DMS53 treated with DMSO at 0.1 percent for 48 hours (cell line): ENCODE data around the gene ATXN7L2.
A peak's percentile ranks its signal among the peaks of the same experiment; 100 is the strongest.
"Not testable (repeated sequence)": the region's sequence is repeated elsewhere in the genome, so short reads cannot be mapped to it uniquely, and the experiment has no call there.

Source experiments
- DNase-seq: peaks from one replicate; lab custom pipeline; 2025; ENCODE audit not compliant: unreplicated experiment; lab: John Stamatoyannopoulos, UW

The ATXN7L2 gene, protein sequence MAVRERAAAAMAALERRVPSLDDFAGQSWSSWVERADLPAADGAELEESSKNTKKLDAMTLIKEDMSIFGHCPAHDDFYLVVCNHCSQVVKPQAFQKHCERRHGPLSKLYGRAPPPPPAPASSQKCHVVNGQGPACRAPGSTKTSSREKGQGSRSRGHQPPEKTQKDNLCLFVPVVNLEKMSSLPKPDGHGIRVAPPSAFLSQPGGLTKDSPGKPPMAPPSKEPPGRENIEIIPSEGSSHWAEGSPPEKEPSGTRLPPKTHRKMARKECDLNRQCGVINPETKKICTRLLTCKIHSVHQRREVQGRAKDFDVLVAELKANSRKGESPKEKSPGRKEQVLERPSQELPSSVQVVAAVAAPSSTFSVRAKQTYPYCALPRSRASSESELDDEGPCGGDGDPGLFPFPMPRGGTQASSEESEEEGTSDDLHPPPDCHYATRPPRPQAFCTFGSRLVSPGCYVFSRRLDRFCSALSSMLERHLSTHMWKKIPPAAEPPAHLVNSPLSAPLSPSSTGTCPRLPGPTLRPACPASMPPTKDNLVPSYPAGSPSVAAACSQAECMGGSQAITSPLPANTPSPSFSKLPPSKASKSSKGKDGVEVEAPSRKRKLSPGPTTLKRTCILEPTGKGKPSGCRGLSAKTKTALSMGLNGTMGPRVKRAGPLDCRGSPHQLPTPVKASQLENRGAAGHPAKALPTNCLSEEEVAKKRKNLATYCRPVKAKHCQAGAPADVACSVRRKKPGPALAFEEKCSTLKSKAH

DNA sequence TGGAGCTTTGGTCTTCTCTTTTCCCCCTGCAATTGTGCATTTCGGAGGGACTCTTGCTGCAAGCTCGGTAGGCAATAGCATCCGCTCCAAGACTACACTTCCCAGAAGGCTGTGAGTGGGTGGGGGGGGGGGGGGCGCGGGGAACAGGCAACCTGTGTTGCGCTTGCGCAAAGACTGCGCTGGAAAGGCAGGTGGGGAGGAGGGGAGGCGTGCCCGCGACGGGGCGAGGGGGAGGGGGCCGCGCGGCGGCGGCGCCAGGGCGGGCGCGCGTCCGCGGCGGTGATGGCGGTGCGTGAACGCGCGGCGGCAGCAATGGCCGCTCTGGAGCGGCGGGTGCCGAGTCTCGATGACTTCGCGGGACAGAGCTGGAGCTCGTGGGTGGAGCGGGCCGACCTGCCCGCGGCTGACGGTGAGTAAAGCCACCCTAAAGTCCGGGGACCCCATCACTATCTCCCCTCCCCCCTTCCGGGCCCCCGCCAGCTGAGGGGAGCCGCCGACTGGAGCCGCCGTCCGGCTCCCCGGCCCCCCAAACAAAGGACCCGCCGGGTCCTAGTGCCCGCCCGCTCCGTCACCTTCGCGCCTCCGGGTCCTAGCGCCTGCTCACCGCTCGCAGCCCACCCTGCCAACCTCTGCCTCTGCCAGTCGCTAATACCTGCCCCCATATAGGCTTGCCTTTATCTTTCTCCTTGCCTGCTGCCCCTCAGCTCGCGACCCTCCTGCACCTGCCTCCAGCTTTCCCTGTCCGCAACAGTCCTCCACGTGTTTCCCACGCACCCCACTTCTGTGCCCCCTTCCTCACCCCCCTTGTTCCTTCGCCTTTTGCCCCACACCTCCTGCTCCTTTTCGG is at the start of gene ATXN7L2:
Gene ATXN7L2 (plus strand): TSS at position 234 of the 847 bp plus-strand sequence. CDS start 49 bp downstream, at position 283.
- DNase-seq = peak; percentile 86

DNA sequence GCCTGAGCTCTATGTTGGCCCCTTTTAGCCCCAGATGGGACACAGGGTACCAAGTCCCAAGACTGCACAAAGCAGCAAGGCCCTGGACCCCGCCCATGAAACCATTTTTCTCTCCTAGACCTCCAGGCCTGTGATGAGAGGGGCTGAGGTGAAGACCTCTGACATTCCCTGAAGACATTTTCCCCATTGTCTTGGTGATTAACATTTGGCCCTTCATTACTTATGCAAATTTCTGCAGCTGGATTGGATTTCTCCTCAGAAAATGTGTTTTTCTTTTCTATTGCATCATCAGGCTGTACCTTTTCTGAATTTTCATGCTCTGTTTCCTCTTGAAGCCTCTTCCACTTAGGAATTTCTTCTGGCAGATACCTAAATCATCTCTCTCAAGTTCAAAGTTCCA is 49.2 kb upstream of the ATXN7L2 start:
- no peak for DNase-seq

DNA sequence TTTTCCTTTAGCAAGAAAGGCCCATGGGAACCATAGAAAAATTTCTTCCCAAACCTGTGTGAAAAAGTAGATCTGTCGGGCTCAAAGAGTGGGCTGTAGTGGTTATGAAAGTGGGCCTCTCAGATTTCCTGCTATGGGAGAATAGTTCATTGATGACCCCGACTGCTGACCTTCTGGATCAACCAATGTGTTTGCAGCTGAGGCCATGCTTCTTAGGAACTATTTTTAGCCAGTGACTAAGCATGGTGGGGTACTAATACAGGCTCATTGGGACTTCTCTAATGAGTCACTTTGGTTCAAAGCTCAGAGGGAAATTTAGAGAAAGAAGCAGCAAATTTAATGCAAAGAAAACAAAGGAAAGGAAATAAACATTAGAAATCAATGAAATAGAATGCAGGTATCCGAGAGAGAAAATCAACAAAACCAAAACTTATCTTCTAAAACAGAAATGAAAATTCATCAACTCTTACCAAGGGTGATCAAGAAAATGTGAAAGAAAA is 44.9 kb upstream of the ATXN7L2 start:
- DNase-seq = no peak

DNA sequence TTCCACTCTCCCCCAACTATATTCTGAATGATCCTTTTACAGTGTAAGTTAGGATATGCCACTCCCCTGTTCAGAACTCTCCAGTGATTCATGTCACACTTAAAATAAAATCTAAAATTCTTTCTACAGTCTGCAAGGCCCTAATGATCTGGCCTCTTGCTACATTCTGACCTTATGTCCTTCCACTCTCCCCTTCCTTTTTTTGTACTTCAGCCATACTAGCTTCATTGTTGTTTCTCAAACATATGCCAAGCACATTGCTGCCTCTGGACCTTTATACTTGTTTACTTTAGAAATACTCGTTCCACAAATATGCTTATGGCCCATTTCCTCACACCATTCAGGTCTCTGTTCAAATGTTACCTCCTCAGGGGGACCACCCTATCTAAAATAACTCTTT is 42.6 kb upstream of the ATXN7L2 start:
- DNase-seq = no peak

DNA sequence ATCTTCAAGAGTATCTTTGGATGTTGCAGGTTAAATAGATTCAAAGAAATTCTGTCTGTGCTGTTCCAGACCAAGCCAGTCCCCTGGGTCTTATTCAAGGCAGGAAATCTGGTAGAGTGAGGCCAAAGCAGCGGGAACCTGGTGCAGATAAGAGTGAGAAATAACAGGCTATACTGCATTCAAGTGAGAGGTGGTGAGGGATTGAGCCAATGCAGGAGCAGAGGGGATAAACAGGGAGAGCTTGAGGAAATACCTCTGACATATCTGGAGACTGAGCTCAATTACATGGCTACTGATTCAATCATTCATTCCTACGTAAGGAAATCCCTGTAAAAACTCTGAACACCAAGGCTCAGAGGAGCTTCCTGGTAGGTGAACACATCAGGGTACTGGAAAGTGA is 40.2 kb upstream of the ATXN7L2 start:
- no peak for DNase-seq

DNA sequence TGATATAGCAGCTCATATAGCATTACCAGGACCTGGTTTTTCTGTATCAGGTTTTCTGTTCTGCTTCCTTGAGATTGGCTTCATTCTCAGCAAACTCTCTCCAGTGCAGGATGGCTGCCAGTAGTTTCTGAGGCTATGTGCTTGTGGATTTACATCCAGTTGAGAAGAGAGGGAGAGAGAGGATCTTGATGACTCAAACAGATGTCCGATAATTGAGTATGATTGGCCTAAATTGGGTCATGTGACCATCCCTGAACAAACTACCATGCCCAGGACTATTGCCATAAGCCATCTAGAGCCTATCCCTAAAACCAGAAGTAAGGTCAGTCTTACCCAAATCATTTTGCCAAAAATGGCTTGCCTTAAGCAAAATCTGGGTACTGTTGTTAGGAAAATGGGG is 39.4 kb upstream of the ATXN7L2 start:
- no peak for DNase-seq

DNA sequence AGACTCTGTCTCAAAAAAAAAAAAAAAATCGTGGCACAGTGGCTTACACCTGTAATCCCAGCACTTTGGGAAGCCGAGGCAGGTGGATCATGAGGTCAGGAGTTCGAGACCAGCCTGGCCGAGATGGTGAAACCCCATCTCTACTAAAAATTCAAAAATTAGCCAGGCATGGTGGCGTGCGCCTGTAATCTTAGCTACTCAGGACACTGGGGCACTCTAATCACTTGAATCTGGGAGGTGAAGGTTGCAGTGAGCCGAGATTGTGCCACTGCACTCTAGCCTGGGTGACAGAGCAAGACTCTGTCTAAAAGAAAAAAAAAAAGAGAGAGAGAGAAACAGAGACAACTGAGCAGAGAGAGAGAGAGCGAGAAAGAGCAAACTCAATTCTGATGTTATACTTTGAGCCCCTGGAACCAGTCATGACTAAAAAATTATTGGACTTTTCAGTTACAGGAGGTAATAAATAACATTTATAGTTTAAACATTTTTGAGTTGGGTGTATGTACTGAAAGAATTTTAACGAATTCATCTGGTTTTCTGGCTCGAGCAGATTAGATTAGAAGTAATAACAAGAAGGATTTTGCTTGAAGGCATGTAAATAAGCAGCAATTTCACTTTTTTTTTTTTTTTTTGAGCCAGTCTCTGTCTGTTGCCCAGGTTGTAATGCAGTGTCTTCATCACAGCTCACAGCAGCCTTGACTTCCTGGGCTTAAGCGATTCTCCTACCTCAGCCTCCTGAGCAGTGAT is 37.6 kb upstream of the ATXN7L2 start:
- DNase-seq = not testable (repeated sequence)

DNA sequence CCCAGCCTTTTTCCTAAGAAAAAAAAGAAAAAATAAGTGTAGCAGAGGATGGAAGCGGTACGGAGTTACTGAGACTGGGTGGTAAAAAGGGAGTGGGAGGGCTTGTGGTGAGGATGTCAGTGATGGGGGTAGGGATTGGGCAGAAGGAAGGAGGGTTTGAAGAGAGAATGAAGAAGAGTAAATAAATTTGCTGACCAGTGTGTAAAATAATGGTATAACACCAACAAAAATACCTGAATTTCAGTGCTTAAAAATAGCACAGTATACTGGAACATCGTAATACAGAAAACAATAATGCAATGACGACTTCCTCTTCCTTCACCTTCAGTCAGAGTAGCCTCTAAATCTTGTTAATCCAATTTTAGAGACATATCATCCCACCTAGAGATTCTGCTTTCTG is 36.2 kb upstream of the ATXN7L2 start:
- no peak for DNase-seq

DNA sequence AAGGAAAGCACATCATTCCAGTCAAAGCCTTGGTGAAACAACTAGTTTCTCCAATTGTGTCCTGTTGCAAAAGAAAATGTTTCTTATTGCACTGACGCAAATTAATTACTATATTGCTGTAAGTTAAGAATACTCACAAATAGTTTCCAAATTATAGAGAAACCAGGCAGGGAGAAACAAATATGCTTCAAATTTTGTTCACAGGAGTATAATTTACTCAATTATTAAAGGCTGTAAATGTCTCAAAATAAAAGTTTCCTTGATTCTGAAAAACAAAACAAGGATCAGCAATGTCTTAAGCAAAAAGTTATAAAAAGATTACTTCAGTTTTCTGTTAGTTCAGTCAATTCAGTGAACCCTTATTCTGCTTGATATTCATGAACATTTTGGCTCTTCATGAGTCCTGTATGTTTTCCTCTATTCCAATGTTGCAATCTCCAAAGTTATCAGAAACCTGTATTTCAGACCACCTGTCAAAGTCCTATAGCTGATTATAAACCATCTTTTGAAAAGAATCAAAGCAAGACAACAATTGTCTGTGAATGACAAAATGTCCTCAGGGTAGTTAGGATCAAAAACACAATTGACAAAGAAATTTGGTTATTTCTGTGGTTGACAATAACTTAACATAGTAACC is 29.1 kb upstream of the ATXN7L2 start:
- DNase-seq = no peak

DNA sequence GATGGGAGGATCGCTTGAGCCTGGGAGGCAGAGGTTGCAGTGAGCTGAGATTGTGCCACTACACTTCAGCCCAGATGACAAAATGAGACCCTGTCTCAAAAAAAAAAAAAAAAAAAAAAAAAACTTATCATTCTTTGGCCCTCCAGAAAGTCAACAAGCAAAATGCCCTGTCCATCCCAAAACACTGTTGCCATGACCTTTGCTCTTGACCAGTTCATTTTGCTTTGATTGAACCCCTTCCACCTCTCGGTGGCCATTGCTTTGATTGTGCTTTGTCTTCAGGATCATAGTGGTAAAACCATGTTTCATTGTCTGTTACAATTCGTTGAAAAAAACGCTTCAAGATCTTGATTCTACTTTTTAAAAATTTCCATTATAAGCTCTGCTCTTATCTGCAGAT is 25.9 kb upstream of the ATXN7L2 start:
- no peak for DNase-seq

DNA sequence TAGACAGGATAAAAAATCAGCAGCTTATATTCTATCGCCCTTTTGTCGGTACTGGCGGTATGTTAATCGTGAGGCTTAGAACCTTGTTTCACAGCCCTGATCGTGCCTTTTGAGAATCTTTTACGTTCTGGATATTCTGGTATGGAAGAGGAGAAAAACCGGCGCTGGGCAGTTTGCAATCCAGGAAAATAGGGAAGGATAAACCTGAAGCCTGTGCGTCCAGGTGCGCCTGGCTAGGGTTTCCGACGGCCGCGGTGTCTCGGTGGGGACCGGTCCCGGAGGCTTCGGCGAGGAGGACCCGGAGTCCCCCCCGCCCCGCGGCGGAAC is 17.6 kb upstream of the ATXN7L2 start:
- DNase-seq = no peak

DNA sequence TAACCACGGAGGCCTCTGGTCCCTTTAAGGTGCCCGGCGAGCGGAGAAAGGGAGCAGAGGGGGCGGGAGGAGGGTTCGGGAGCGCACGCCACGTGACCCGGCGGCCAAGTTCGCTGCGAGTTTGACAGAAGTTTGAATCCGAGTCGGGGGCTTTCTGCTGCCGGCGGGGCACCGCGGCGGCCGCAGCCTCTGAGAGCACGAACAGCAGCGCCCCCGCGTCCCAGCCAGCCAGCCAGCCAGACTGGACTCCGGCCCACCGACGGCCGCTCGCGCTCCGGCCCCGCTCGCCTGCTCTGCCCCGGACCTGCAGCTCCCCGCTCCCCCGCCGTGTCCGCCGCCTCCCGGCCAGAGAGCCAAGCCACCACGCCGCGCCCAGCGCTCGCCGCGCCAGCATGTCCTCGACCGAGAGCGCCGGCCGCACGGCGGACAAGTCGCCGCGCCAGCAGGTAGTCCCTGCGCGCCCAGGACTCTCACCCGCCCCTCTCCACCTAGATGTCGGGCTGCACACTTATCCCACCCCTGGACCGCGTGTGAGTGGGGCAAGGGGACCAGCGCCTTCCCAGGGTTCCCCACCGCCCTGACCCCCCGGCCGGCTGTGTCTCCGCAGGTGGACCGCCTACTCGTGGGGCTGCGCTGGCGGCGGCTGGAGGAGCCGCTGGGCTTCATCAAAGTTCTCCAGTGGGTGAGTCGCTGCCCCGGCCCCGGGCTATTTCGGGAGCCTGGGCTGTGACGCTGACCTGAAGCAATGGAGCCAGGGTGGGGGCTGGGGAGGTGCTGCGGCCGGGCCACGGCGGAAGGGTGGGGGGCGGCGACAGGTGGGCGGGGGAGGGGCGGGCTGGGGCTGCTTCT is 17.0 kb upstream of the ATXN7L2 start, which contains the start of gene SYPL2:
Gene SYPL2 (plus strand): TSS at position 95 of the 849 bp plus-strand sequence. CDS start 298 bp downstream, at position 393.
- DNase-seq = no peak

DNA sequence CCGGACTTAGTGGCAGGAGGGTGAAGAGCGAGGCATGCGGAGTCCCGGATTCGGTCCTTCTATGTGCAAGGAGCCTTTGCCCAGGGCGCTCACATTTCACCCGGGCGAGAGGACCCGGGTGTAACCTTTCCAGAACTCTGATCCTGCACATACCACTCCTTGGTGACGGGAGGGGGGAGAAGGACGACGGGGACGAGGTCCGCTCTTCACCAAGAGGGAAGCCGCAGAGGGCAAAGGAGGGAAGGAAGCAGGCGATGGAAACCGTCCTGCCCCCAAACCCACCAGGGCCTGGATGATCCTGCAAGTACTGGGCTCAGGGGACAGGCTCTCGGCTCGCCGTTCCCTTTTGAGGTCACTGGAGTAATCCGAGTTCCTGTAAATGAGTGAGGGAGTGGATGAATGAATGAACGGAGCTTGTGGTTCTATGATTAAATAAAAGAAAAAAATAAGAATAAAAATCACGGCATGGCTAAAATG is 16.4 kb upstream of the ATXN7L2 start:
- no peak for DNase-seq

DNA sequence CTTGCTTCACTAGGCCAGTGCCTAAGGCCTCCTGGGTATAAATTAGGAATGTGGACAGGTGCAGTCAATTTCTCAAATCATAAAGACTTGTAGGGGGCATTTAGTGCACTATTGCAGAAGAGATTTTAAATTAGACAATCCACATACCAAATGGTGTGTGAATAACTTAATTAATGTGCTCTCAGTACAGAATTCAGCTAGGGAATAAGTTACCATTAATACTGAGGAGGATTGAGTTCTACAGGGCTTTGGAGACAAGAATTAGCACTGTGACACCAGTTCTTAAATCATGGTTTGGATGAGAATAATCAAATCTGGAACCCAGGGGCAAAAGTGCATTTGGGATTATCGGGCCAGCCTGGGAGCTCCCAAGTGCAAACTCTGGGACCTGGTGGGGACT is 15.6 kb upstream of the ATXN7L2 start:
- no peak for DNase-seq

DNA sequence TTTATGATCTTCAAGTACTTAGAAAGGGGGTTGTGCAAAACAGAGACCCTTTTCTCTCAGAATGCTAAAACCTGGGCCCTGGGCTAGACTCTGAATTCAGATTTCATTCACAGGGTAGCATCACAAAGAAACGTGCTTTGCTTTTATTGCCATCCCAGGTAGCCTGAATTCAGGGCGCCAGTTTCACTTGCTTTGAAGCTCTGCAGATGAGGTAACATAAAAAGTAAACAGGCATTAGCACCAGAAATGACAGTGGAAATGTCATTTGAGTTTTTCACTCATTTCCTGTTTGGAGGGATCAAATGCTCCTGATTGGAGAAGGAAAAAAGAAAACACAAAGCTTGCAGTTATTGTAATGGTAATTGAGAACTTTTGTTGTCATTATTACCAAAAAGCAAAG is 14.8 kb upstream of the ATXN7L2 start:
- DNase-seq = peak; percentile 42

DNA sequence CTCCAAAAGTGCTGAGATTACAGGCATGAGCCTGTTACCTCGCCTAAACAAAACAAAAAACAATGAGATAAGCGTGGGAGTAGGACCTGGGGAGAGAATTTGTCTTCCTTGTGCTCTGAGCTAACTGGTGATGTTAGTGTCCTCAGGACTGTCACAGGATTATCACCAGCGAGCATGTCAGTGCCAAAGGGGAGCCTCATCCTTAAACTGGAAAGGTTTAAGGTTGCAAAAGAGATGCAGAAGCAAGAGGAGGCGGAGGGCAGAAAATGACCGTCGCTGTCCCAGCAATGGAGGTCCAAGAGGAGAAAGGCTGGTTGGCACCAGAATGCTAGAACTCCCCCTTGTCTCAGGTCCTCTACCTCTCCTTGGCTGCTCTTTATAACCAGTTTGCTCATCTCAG is 13.5 kb upstream of the ATXN7L2 start:
- no peak for DNase-seq

DNA sequence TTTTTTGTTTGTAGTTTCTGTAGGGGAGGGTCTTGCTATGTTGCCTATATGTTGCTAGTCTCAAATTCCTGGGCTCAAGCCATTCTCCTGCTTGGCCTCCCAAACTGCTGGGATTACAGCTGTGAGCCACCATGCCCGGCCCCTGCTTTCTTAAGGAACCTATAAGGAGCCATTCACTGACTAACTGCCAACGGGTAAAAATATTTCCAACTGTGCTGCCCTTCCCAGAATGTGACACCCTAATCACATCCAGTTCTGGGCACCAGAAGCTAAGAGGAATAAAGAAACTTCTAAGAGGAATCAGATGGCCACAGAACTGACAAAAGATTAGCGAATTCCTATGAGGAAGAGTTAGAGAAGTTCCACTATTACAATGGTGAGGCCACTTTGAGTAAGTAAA is 10.9 kb upstream of the ATXN7L2 start:
- DNase-seq = no peak

DNA sequence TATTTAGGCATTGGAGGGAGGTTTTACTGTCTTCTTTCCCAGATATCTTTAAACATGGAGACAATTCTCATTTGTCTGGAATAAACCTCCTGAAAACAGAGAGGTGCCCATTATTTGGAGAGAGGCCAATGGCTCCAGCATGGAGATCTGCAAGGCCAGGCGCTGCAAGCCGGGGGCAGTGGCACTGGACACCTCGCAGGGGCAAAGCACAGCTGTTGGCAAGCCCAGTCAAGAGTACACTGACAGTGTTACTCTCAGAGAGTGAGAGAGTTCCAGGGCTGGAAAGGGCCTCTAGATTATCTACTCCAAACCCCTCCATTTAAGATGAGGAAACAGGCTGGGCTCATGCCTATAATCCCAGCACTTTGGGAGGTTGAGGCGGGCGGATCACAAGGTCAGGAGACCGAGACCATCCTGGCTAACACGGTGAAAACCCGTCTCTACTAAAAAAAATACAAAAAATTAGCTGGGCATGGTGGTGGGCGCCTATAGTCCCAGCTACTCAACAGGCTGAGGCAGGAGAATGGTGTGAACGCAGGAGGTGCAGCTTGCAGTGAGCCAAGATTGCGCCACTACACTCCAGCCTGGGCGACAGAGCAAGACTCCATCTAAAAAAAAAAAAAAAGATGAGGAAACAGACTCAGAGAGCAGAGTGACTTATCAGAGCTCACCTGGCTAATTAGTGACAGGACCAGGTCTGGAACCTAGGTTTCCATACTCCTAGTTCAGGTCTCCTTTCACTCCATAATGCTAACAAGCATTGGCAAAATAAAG is 10.2 kb upstream of the ATXN7L2 start:
- DNase-seq = not testable (repeated sequence)
